IMR-90 (cell line): Measurements from ENCODE around the gene ANKLE2. TPM values are rescaled to one million over a fixed set of nuclear protein-coding genes. Genes with fewer than 3 reads are reported as not detected.

Source experiments
- ATAC-seq: fragments of 200-7000 bp; cut with Tn5 transposase; 2 replicates; pipeline ENCODE4 v1.9.1; 2020; ENCODE audit warnings: low read depth, mild to moderate bottlenecking, moderate library complexity
- BruUV-seq: library from RNA; stranded (reverse); fragments of 400-500 nt; replicated peaks from 2 replicates; lab custom pipeline; 2021; lab: Mats Ljungman, UMichigan
- CTCF ChIA-PET: fragments of 300-600 bp; formaldehyde crosslinking; extraction: SDS; loops from one replicate; lab custom pipeline; 2021; ENCODE audit warnings: antibody characterized with exemption; lab: Yijun Ruan, JAX
- POLR2A ChIA-PET: fragments of 300-600 bp; sonication (Branson Sonifier 250); formaldehyde crosslinking; loops from one replicate; lab custom pipeline; 2022; ENCODE audit warnings: antibody characterized with exemption; ENCODE audit not compliant: unreplicated experiment; lab: Charles Lee
- DNase-seq: peaks from one replicate; pipeline ENCODE4 v3.0.0; 2013
- H2AFZ ChIP-seq: replicated peaks from 2 replicates; pipeline ENCODE3; 2013; ENCODE audit warnings: low read length, mild to moderate bottlenecking; ENCODE audit not compliant: poor library complexity
- H2AK5ac ChIP-seq: 2 replicates; pipeline ENCODE4 v1.6.1; 2013; ENCODE audit warnings: low read depth, low read length, inconsistent platforms
- H2AK9ac ChIP-seq: replicated peaks from 2 replicates; pipeline ENCODE3; 2013; ENCODE audit warnings: mild to moderate bottlenecking, low read depth, low read length, moderate library complexity; ENCODE audit not compliant: poor library complexity
- H2BK120ac ChIP-seq: 2 replicates; pipeline ENCODE4 v1.6.1; 2013; ENCODE audit warnings: low read depth, low read length, inconsistent platforms
- H2BK15ac ChIP-seq: 3 replicates; pipeline ENCODE4 v1.6.1; 2013; ENCODE audit warnings: low read depth, low read length, inconsistent platforms
- H2BK20ac ChIP-seq: 2 replicates; pipeline ENCODE4 v1.6.1; 2013; ENCODE audit warnings: low read depth, mild to moderate bottlenecking, inconsistent platforms, low read length, moderate library complexity
- H2BK5ac ChIP-seq: 2 replicates; pipeline ENCODE4 v1.6.1; 2013; ENCODE audit warnings: mild to moderate bottlenecking, low read depth, low read length, inconsistent platforms; ENCODE audit not compliant: poor library complexity, severe bottlenecking
- H3K14ac ChIP-seq: replicated peaks from 2 replicates; pipeline ENCODE4 v1.6.1; 2013; ENCODE audit warnings: low read depth, low read length, inconsistent platforms
- H3K18ac ChIP-seq: 2 replicates; pipeline ENCODE4 v1.6.1; 2013; ENCODE audit warnings: low read depth, low read length, control low read depth
- H3K23ac ChIP-seq: 2 replicates; pipeline ENCODE4 v1.6.1; 2013; ENCODE audit warnings: low read depth, low read length, inconsistent platforms
- H3K27ac ChIP-seq: 2 replicates; pipeline ENCODE4 v1.5.1; 2013; ENCODE audit warnings: mild to moderate bottlenecking, control low read depth, low read length; ENCODE audit not compliant: insufficient read depth
- H3K27me3 ChIP-seq: 2 replicates; pipeline ENCODE4 v1.6.1; 2013; ENCODE audit warnings: low read length; ENCODE audit not compliant: control insufficient read depth, insufficient read depth
- H3K36me3 ChIP-seq: 2 replicates; pipeline ENCODE4 v1.6.1; 2013; ENCODE audit warnings: low read length, mixed read lengths; ENCODE audit not compliant: control insufficient read depth, insufficient read depth
- H3K4ac ChIP-seq: 2 replicates; pipeline ENCODE4 v1.6.1; 2013; ENCODE audit warnings: low read depth, low read length, inconsistent platforms
- H3K4me1 ChIP-seq: 2 replicates; pipeline ENCODE4 v1.6.1; 2013; ENCODE audit warnings: low read length, mixed read lengths; ENCODE audit not compliant: control insufficient read depth, insufficient read depth
- H3K4me2 ChIP-seq: 2 replicates; pipeline ENCODE4 v1.6.1; 2013; ENCODE audit warnings: low read depth, mild to moderate bottlenecking, control low read depth, low read length, moderate library complexity
- H3K4me3 ChIP-seq: 2 replicates; pipeline ENCODE4 v1.5.1; 2013; ENCODE audit warnings: low read depth, mild to moderate bottlenecking, control low read depth, low read length, moderate library complexity; ENCODE audit not compliant: insufficient read depth
- H3K56ac ChIP-seq: 2 replicates; pipeline ENCODE4 v1.6.1; 2013; ENCODE audit warnings: low read length, inconsistent platforms; ENCODE audit not compliant: insufficient read depth; ENCODE audit errors: extremely low read depth
- H3K79me1 ChIP-seq, 2 experiments: 2 replicates each; pipeline ENCODE4 v1.6.1; 2013; ENCODE audit warnings: low read length in 2 of 2, inconsistent platforms in 1 of 2, low read depth in 1 of 2
- H3K9ac ChIP-seq: 2 replicates; pipeline ENCODE4 v1.6.1; 2013; ENCODE audit warnings: low read depth, low read length, control low read depth
- H3K9me1 ChIP-seq: 2 replicates; pipeline ENCODE4 v1.6.1; 2013; ENCODE audit warnings: low read length, inconsistent platforms; ENCODE audit not compliant: insufficient read depth
- H3K9me3 ChIP-seq: 2 replicates; pipeline ENCODE4 v1.6.1; 2013; ENCODE audit warnings: low read length; ENCODE audit not compliant: control insufficient read depth, insufficient read depth
- H4K20me1 ChIP-seq: 2 replicates; pipeline ENCODE4 v1.6.1; 2013; ENCODE audit warnings: low read length, inconsistent platforms; ENCODE audit not compliant: insufficient read depth
- H4K5ac ChIP-seq: 2 replicates; pipeline ENCODE4 v1.6.1; 2013; ENCODE audit warnings: mild to moderate bottlenecking, low read depth, low read length, control low read depth
- H4K8ac ChIP-seq, 2 experiments: 2 replicates each; pipeline ENCODE4 v1.6.1; 2013; ENCODE audit warnings: low read depth in 2 of 2, low read length in 2 of 2, control low read depth in 1 of 2, inconsistent platforms in 1 of 2
- H4K91ac ChIP-seq: 2 replicates; pipeline ENCODE4 v1.6.1; 2013; ENCODE audit warnings: low read depth, low read length, inconsistent platforms; ENCODE audit not compliant: insufficient read depth
- BHLHE40 ChIP-seq: fragments of 150-350 bp; IDR thresholded peaks from 2 replicates; pipeline ENCODE4 v1.6.1; 2016; ENCODE audit warnings: mild to moderate bottlenecking, low read depth, low read length
- CEBPB ChIP-seq: IDR thresholded peaks from 2 replicates; pipeline ENCODE4 v1.6.1; 2012; ENCODE audit warnings: low read depth, low read length, improper control_type of control experiment
- ELK1 ChIP-seq: fragments of 150-350 bp; IDR thresholded peaks from 2 replicates; pipeline ENCODE4 v1.6.1; 2016; ENCODE audit warnings: low read depth, mild to moderate bottlenecking, low read length, moderate library complexity, borderline replicate concordance
- RAD21 ChIP-seq: IDR thresholded peaks from 2 replicates; pipeline ENCODE4 v1.6.1; 2012; ENCODE audit warnings: low read length, improper control_type of control experiment
- RCOR1 ChIP-seq: IDR thresholded peaks from 2 replicates; pipeline ENCODE4 v1.6.1; 2012; ENCODE audit warnings: mild to moderate bottlenecking, low read length, improper control_type of control experiment; ENCODE audit not compliant: insufficient replicate concordance
- USF2 ChIP-seq: fragments of 150-350 bp; IDR thresholded peaks from 2 replicates; pipeline ENCODE4 v1.6.1; 2017; ENCODE audit warnings: mild to moderate bottlenecking, antibody characterized with exemption, low read length, low read depth
- WGBS, 2 experiments: methylation state at CpG; one replicate each; pipeline versions ENCODE4 v1.1.5 to v1.1.7; 2013; ENCODE audit warnings: missing lambda C conversion rate in 2 of 2; ENCODE audit not compliant: insufficient read length in 1 of 2; ENCODE audit errors: extremely low coverage in 2 of 2; 5-methylcytosine and 5-hydroxymethylcytosine counted together
- dilution Hi-C: fragments of 300-500 bp; cut with HindIII; formaldehyde crosslinking; loops from one replicate; pipeline ENCODE4 v1.14.3; 2018; ENCODE audit warnings: low sequenced_read_pairs; ENCODE audit not compliant: unreplicated experiment
- in situ Hi-C: fragments of 300-500 bp; cut with MboI; formaldehyde crosslinking; loops from 3 replicates; pipeline ENCODE4 v1.14.3; 2019; ENCODE audit warnings: low sequenced_read_pairs, inconsistent platforms, mixed read lengths
- intact Hi-C: fragments of 100-400 bp; cut with micrococcal nuclease; formaldehyde crosslinking; loops from 2 replicates; pipeline ENCODE4 v1.10.0; 2022
- polyA plus RNA-seq, 3 experiments: library from polyadenylated mRNA; depleted of rRNA; stranded (reverse); fragments of >200 nt; gene quantifications; 2 replicates each; pipeline ENCODE4 v1.2.3, GENCODE V29; 2012; ENCODE audit warnings: low replicate concordance in 1 of 3
- total RNA-seq: library from RNA; depleted of rRNA; stranded (reverse); fragments of >200 nt; gene quantifications from 2 replicates; pipeline ENCODE4 v1.2.3, GENCODE V29; 2012

The ANKLE2 gene
- total and polyA plus RNA-seq, 2 of the 4 experiments (the other 2 are of a cell fraction), result 63.4 to 82.4 TPM

GRCh38 chr12:132735496-132735895 lies 26.1 kb downstream of the ANKLE2 start:
- Histone ChIP-seq H3K4me2 (no peak overlapping the region), H4K20me1 (peaks cover 26% of the 10 kb centered on the region), H2AK5ac (no peak overlapping the region), H3K9ac (no peak overlapping the region), H3K27ac (no peak overlapping the region), H2BK20ac (no peak overlapping the region), H3K4me3 (no peak overlapping the region), H3K4ac (no peak overlapping the region), H3K23ac (no peak overlapping the region), H2BK5ac (no peak overlapping the region), H2AFZ (peak overlapping the region; percentile 49), H3K4me1 (no peaks in the 10 kb centered on the region), H3K9me1 (no peaks in the 10 kb centered on the region), H3K18ac (no peak overlapping the region), H3K14ac (no peak overlapping the region), H2BK15ac (no peak overlapping the region), H2AK9ac (peak overlapping the region; percentile 37), H3K56ac (no peak overlapping the region), H2BK120ac (no peak overlapping the region), H4K8ac (no peak overlapping the region), H3K27me3 (no peaks in the 10 kb centered on the region), H3K9me3 (no peaks in the 10 kb centered on the region), H3K36me3 (peaks cover 78% of the 10 kb centered on the region), H4K91ac (no peak overlapping the region), H3K79me1 (peaks cover 11 to 21% of the 10 kb centered on the region in 2 experiments), H4K5ac (no peak overlapping the region)
- in situ Hi-C loops, result no loop called here
- ATAC-seq, result no peak
- DNase-seq, result no peak
- no TSS peak for BruUV-seq
- ChIA-PET POLR2A (no interaction called here), CTCF (no interaction called here)
- intact Hi-C loops, result no loop called here
- TF ChIP-seq ELK1 (no peak), USF2 (no peak), RCOR1 (no peak), BHLHE40 (no peak), RAD21 (no peak), CEBPB (no peak)
- dilution Hi-C loops, result no loop called here
- WGBS, 2 experiments, result 87% methylated on average over 10 of the region's 20 CpGs; no CpG with 5 or more reads in 1 of the 2 experiments
